ENCODE data around the gene UNC13C.
A peak's percentile ranks its signal among the peaks of the same experiment; 100 is the strongest.
"Not testable (repeated sequence)": the region's sequence is repeated elsewhere in the genome, so short reads cannot be mapped to it uniquely, and the experiment has no call there.

UNC13C gene

GRCh38 chr15:53978253-53978906 lies at the start of gene UNC13C:
Gene UNC13C (plus strand): TSS chr15:53978441. CDS start chr15:54012904, 34,463 bp downstream.
- DNase-seq, result no peak

GRCh38 chr15:53936137-53936536 lies 42.1 kb upstream of the UNC13C start:
- DNase-seq, result no peak

- not testable (repeated sequence) for DNase-seq
Measured at GRCh38 chr15:53937632-53938031, 40.6 kb upstream of the UNC13C start.

GRCh38 chr15:53950572-53950971 lies 27.7 kb upstream of the UNC13C start:
- no peak for DNase-seq

GRCh38 chr15:53955396-53955795 lies 22.8 kb upstream of the UNC13C start:
- no peak for DNase-seq

GRCh38 chr15:53962646-53963561 lies 15.3 kb upstream of the UNC13C start:
- DNase-seq, result peak; percentile 59

- DNase-seq, result no peak
Measured at GRCh38 chr15:53963801-53964200, 14.4 kb upstream of the UNC13C start.

- DNase-seq, result no peak
Measured at GRCh38 chr15:53974121-53974520, 4.1 kb upstream of the UNC13C start.

- DNase-seq, result no peak
Measured at GRCh38 chr15:53974813-53975212, 3.4 kb upstream of the UNC13C start.

- peak; percentile 57 for DNase-seq
Measured at GRCh38 chr15:53976844-53977392, 1.3 kb upstream of the UNC13C start.

GRCh38 chr15:53979051-53979788 lies 979 bp downstream of the UNC13C start:
- no peak for DNase-seq

- DNase-seq, result no peak
Measured at GRCh38 chr15:53980021-53980420, 1.8 kb downstream of the UNC13C start.

- DNase-seq, result no peak
Measured at GRCh38 chr15:53982071-53982680, 3.9 kb downstream of the UNC13C start.

- no peak for DNase-seq
Measured at GRCh38 chr15:53982876-53983275, 4.6 kb downstream of the UNC13C start.

- DNase-seq, result no peak
Measured at GRCh38 chr15:53984221-53984620, 6.0 kb downstream of the UNC13C start.

GRCh38 chr15:53985562-53985961 lies 7.3 kb downstream of the UNC13C start:
- DNase-seq, result no peak

GRCh38 chr15:53987480-53987879 lies 9.2 kb downstream of the UNC13C start:
- DNase-seq, result no peak

- no peak for DNase-seq
Measured at GRCh38 chr15:54007256-54007655, 29.0 kb downstream of the UNC13C start.

- DNase-seq, result no peak
Measured at GRCh38 chr15:54011656-54012055, 33.4 kb downstream of the UNC13C start.

GRCh38 chr15:54014067-54014655 lies 35.9 kb downstream of the UNC13C start:
- no peak for DNase-seq

- DNase-seq, result no peak
Measured at GRCh38 chr15:54017251-54017650, 39.0 kb downstream of the UNC13C start.

- no peak for DNase-seq
Measured at GRCh38 chr15:54017959-54018358, 39.7 kb downstream of the UNC13C start.

Measured in OCI-M1 (cell line).